Measurements from ENCODE around the gene AKR1C8. TPM values are rescaled to one million over a fixed set of nuclear protein-coding genes. Genes with fewer than 3 reads are reported as not detected.

The AKR1C8 gene
- total and polyA plus RNA-seq, 2 of the 13 experiments (the other 11 are each of a cell fraction or from before 2014, with no cell fraction given), result 0.12 TPM; not detected in 1

DNA sequence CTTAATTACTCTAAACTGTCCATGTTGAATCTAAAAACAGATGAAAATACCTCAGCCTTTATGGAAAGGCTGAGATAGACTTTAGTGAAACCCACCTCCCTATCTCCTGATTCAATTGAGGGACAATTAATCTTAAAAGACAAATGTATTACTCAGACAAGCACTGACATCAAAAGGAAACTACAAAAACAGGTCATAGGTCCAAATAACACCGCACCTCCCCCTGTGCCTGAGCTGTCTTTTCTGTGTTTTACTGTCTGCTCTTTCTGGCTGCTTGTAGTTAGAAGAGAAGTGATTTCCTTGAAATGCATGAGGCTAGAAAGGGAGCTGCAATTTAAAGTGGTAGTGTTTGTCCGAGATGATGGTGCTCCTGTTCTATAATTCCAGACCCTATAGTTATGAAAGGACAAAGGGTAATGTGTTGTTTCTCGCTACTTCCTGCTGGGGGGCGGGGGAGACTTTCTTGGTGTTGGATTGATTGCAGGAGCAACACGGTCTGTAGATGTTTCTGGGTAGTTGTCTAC lies 16.0 kb downstream of the AKR1C8 start:
- H3K27me3 ChIP-seq (ENCODE audit: control insufficient read depth in 1 of 2, insufficient read depth in 2 of 2, low read length in 2 of 2), result no peaks in the 10 kb centered on the region
- BruUV-seq (replicated peaks), result no TSS peak
- WGBS (ENCODE audit: low lambda C conversion rate), result 72% methylated on average over 5 of the region's 5 CpGs
- in situ Hi-C loops (cut with HindIII; ENCODE audit: extremely low pct_ligation_motif_present, low pct_unique_long_range_greater_than_20kb), result no loop called here
- H3K4me1 ChIP-seq (ENCODE audit: insufficient read depth, low read length), result peaks cover 14% of the 10 kb centered on the region
- no peak overlapping the region for H2AFZ ChIP-seq (ENCODE audit: low read length)
- FAIRE-seq, result no peak
- H3K9me3 ChIP-seq (ENCODE audit: low read length), result peaks cover 46% of the 10 kb centered on the region
- H3K36me3 ChIP-seq (replicated peaks in 1 of 2; ENCODE audit: control insufficient read depth in 1 of 2, insufficient read depth in 2 of 2, low read length in 2 of 2), result no peaks in the 10 kb centered on the region
- ChIA-PET CTCF (ENCODE audit: low intra/inter-chr PET ratio, low total read pairs) (no interaction called here), POLR2A (no interaction called here)
- intact Hi-C loops (cut with micrococcal nuclease; ENCODE audit: unreplicated experiment), result no loop called here
- peak overlapping the region; percentile 10; the same call in 1 of the 2 replicates for H3K4me2 ChIP-seq (ENCODE audit: low read depth, low read length)
- ATAC-seq, result no peak
- peak overlapping the region; percentile 23; the same call in 1 of the 2 replicates for H3K9ac ChIP-seq (ENCODE audit: insufficient read depth, low read depth, low read length)
- no peaks in the 10 kb centered on the region for H3K79me2 ChIP-seq (ENCODE audit: insufficient read depth, low read length)
- H3K4me3 ChIP-seq (replicated peaks in 1 of 3; ENCODE audit: insufficient read depth in 1 of 3, low read depth in 2 of 3, low read length in 3 of 3), result no peak overlapping the region
- DNase-seq (ENCODE audit: low spot score), result peak; percentile 45
- H3K27ac ChIP-seq (ENCODE audit: extremely low read length, insufficient read depth, low read length), result no peak overlapping the region
- no peaks in the 10 kb centered on the region for H4K20me1 ChIP-seq (ENCODE audit: insufficient read depth, low read length)
- peak; percentile 60; the same call in 1 of the 2 replicates for TF ChIP-seq TCF7 (IDR thresholded peaks at IDR 0.05; ENCODE audit: low read depth)
- TF ChIP-seq HNF4A (CRISPR knock-in tag; IDR thresholded peaks at IDR 0.05), result peak; percentile 18; the same call in 1 of the 2 replicates
- no peak for TF ChIP-seq SRY (CRISPR knock-in tag; IDR thresholded peaks at IDR 0.05)
- TF ChIP-seq, protein P1, sequence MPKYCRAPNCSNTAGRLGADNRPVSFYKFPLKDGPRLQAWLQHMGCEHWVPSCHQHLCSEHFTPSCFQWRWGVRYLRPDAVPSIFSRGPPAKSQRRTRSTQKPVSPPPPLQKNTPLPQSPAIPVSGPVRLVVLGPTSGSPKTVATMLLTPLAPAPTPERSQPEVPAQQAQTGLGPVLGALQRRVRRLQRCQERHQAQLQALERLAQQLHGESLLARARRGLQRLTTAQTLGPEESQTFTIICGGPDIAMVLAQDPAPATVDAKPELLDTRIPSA (CRISPR knock-in tag; IDR thresholded peaks at IDR 0.05; ENCODE audit: borderline replicate concordance), result no peak
- TF ChIP-seq SAP130 (CRISPR knock-in tag; IDR thresholded peaks at IDR 0.05; ENCODE audit: low read depth), result peak; percentile 14; the same call in 1 of the 2 replicates
- TF ChIP-seq NR2F6 (IDR thresholded peaks at IDR 0.05), result peak; percentile 41; the same call in 1 of the 2 replicates
- no peak for TF ChIP-seq NR2F6 (CRISPR knock-in tag; IDR thresholded peaks at IDR 0.05)
- 0 out of 2 replicates have a peak, but pooled peaks have one; percentile 19 for TF ChIP-seq NR2F2 (IDR thresholded peaks at IDR 0.05; ENCODE audit: borderline replicate concordance, low read depth)
- TF ChIP-seq, protein P2, sequence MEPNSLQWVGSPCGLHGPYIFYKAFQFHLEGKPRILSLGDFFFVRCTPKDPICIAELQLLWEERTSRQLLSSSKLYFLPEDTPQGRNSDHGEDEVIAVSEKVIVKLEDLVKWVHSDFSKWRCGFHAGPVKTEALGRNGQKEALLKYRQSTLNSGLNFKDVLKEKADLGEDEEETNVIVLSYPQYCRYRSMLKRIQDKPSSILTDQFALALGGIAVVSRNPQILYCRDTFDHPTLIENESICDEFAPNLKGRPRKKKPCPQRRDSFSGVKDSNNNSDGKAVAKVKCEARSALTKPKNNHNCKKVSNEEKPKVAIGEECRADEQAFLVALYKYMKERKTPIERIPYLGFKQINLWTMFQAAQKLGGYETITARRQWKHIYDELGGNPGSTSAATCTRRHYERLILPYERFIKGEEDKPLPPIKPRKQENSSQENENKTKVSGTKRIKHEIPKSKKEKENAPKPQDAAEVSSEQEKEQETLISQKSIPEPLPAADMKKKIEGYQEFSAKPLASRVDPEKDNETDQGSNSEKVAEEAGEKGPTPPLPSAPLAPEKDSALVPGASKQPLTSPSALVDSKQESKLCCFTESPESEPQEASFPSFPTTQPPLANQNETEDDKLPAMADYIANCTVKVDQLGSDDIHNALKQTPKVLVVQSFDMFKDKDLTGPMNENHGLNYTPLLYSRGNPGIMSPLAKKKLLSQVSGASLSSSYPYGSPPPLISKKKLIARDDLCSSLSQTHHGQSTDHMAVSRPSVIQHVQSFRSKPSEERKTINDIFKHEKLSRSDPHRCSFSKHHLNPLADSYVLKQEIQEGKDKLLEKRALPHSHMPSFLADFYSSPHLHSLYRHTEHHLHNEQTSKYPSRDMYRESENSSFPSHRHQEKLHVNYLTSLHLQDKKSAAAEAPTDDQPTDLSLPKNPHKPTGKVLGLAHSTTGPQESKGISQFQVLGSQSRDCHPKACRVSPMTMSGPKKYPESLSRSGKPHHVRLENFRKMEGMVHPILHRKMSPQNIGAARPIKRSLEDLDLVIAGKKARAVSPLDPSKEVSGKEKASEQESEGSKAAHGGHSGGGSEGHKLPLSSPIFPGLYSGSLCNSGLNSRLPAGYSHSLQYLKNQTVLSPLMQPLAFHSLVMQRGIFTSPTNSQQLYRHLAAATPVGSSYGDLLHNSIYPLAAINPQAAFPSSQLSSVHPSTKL (CRISPR knock-in tag; IDR thresholded peaks at IDR 0.05), result peak; percentile 21; the same call in 1 of the 2 replicates
- TF ChIP-seq, protein P3, sequence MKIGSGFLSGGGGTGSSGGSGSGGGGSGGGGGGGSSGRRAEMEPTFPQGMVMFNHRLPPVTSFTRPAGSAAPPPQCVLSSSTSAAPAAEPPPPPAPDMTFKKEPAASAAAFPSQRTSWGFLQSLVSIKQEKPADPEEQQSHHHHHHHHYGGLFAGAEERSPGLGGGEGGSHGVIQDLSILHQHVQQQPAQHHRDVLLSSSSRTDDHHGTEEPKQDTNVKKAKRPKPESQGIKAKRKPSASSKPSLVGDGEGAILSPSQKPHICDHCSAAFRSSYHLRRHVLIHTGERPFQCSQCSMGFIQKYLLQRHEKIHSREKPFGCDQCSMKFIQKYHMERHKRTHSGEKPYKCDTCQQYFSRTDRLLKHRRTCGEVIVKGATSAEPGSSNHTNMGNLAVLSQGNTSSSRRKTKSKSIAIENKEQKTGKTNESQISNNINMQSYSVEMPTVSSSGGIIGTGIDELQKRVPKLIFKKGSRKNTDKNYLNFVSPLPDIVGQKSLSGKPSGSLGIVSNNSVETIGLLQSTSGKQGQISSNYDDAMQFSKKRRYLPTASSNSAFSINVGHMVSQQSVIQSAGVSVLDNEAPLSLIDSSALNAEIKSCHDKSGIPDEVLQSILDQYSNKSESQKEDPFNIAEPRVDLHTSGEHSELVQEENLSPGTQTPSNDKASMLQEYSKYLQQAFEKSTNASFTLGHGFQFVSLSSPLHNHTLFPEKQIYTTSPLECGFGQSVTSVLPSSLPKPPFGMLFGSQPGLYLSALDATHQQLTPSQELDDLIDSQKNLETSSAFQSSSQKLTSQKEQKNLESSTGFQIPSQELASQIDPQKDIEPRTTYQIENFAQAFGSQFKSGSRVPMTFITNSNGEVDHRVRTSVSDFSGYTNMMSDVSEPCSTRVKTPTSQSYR (CRISPR knock-in tag; IDR thresholded peaks at IDR 0.05; ENCODE audit: borderline replicate concordance), result peak; percentile 53; the same call in 1 of the 2 replicates
- TF ChIP-seq ZNF331 (CRISPR knock-in tag; IDR thresholded peaks at IDR 0.05), result no peak
- TF ChIP-seq, protein P4, sequence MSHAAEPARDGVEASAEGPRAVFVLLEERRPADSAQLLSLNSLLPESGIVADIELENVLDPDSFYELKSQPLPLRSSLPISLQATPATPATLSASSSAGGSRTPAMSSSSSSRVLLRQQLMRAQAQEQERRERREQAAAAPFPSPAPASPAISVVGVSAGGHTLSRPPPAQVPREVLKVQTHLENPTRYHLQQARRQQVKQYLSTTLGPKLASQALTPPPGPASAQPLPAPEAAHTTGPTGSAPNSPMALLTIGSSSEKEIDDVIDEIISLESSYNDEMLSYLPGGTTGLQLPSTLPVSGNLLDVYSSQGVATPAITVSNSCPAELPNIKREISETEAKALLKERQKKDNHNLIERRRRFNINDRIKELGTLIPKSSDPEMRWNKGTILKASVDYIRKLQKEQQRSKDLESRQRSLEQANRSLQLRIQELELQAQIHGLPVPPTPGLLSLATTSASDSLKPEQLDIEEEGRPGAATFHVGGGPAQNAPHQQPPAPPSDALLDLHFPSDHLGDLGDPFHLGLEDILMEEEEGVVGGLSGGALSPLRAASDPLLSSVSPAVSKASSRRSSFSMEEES (CRISPR knock-in tag; IDR thresholded peaks at IDR 0.05), result no peak
- peak; percentile 39; the same call in 1 of the 2 replicates for TF ChIP-seq SOX5 (CRISPR knock-in tag; IDR thresholded peaks at IDR 0.05; ENCODE audit: borderline replicate concordance)
- no peak for TF ChIP-seq SOX13 (IDR thresholded peaks at IDR 0.05)
- TF ChIP-seq SOX13 (CRISPR knock-in tag; conservative IDR thresholded peaks at IDR 0.05 in 1 of 2, IDR thresholded peaks at IDR 0.05 in 1 of 2), result peak in 1 of 2 experiments; percentile 43; a peak in 1 of 4 replicates

Measured in HepG2 (cell line).